Heart left ventricle (tissue), 13 donors: ENCODE measurements around the gene ZNF33B.

Experiments
- CTCF ChIP-seq, 12 donors: fragments of 200-600 bp; sonication (generic) in 4 of 12; IDR thresholded peaks; one replicate each; pipeline versions ENCODE4 v1.5.0 to v1.8.0; 2018 to 2022; ENCODE audit warnings: antibody characterized with exemption in 12 of 12, mild to moderate bottlenecking in 5 of 12
- POLR2A ChIP-seq, 2 donors: fragments of 450-650 bp; IDR thresholded peaks; one replicate each; pipeline ENCODE4 v1.6.1; 2017; ENCODE audit warnings: antibody characterized with exemption in 2 of 2, mild to moderate bottlenecking in 2 of 2, moderate library complexity in 2 of 2
- donor health status: ischemic (EF 13 %, LVEDD 7.1; RV severe dilation, severe dysfunction).
- donor health status: DM: no; HTN: yes; CAD: no.
- donor health status: DM: no; HTN: no; CAD: no.
- donor health status: ischemic (EF 25% LVEDD 6.9; RV normal size, moderate dysfunction).
- donor health status: ischemic (EF 25% LVEDD 5.7; RV mildly dilated, moderate dysfunction).
- donor health status: ischemic (EF 35%, LVEDD 5.7; RV mildly dilated, moderate dysfunction).
- donor health status: nonischemic (EF 11% LVEDD 7.7; RV severe dilation, severe dysfunction).
- donor health status: DM: yes; HTN: yes; CAD: no.
- donor health status: PGD.
- donor health status: ischemic (EF 29% LVEDD 5.4; RV normal size, mild dysfunction).
- donor health status: nonischemic (EF 23%, LVEDD 6.1; RV moderate dilation, normal function).

- TF ChIP-seq POLR2A (IDR thresholded peaks at IDR 0.05) (no peak), CTCF (IDR thresholded peaks at IDR 0.05) (no peak)
Measured at GRCh38 chr10:42630537-42631134, 7.7 kb downstream of the ZNF33B start.
